GM12891 (cell line): ENCODE measurements around the gene DISP3.

Experiments
- PAX5 ChIP-seq: IDR thresholded peaks from 2 replicates; pipeline ENCODE4 v1.6.1; 2011; ENCODE audit warnings: low read length, moderate library complexity, mild to moderate bottlenecking; ENCODE audit not compliant: insufficient read depth, severe bottlenecking
- POLR2A ChIP-seq: IDR thresholded peaks from 2 replicates; pipeline ENCODE4 v1.6.1; 2011; ENCODE audit warnings: low read depth, low read length, control low read depth
- POLR2AphosphoS5 ChIP-seq: IDR thresholded peaks from 2 replicates; pipeline ENCODE4 v1.6.1; 2011; ENCODE audit warnings: low read depth, low read length, control low read depth
- TAF1 ChIP-seq: IDR thresholded peaks from 2 replicates; pipeline ENCODE4 v1.6.1; 2011; ENCODE audit warnings: low read depth, low read length, control low read depth

DNA sequence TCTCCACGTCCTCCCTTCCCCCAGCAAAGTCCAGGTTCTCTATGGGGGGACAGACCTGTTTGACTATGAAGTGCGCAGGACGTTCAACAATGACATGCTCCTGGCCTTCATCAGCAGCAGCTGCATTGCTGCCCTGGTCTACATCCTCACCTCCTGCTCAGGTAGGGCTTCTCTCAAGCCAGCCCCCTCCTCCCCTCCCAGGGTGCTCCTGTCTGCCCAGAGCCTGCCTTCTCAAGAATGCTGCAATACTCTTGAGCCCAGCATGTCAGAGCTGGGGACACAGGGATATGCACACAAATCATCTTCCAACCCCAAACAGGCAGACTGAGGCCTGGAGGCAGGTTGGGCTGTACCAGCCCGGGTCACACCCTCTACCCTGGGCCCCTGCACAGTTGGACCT lies 35.4 kb downstream of the DISP3 start:
- TF ChIP-seq POLR2A (no peak), POLR2AphosphoS5 (no peak), TAF1 (no peak), PAX5 (no peak)
